ENCODE results near the gene CWC15.
"Not testable (repeated sequence)": the region's sequence is repeated elsewhere in the genome, so short reads cannot be mapped to it uniquely, and the experiment has no call there.

CWC15 gene

GRCh38 chr11:94913718-94914394 lies 59.5 kb downstream of the CWC15 start:
- DNase-seq (ENCODE audit: low read depth), result not testable (repeated sequence)

- DNase-seq (ENCODE audit: low read depth), result no peak
Observed at GRCh38 chr11:94912806-94913205, 60.5 kb downstream of the CWC15 start.

All from activated T-helper 9 cell treated with anti-CD3 and anti-CD28 coated beads, Interleukin-2, amount 50 U/mL, for 16 hours (primary cell).